Neural cell (in vitro differentiated cells): ENCODE measurements around the gene TSPOAP1. TPM values are rescaled to one million over a fixed set of nuclear protein-coding genes. Genes with fewer than 3 reads are reported as not detected.

Experiments used
- H2AFZ ChIP-seq: fragments of 200-600, 300-800 bp; sonication (generic), shearing (Covaris generic); 2 replicates; pipeline ENCODE4 v1.6.0; 2014; ENCODE audit warnings: low read depth, mild to moderate bottlenecking, antibody characterized with exemption, low read length, moderate library complexity
- H3F3A ChIP-seq: fragments of 200-600 bp; shearing (Covaris generic); 2 replicates; pipeline ENCODE4 v1.6.1; 2016; ENCODE audit warnings: mild to moderate bottlenecking, moderate library complexity, mixed read lengths, antibody characterized with exemption, low read length; ENCODE audit not compliant: insufficient read depth, poor library complexity, severe bottlenecking
- H3K27ac ChIP-seq: fragments of 200-600, 300-800 bp; sonication (generic), shearing (Covaris generic); 2 replicates; pipeline ENCODE4 v1.5.1; 2014; ENCODE audit warnings: mild to moderate bottlenecking, low read length, moderate library complexity
- H3K27me3 ChIP-seq: fragments of 300-800, 200-600 bp; sonication (generic), shearing (Covaris generic); 2 replicates; pipeline ENCODE4 v1.6.0; 2014; ENCODE audit warnings: mild to moderate bottlenecking, low read depth, low read length, moderate library complexity; ENCODE audit not compliant: insufficient read depth
- H3K36me3 ChIP-seq: fragments of 300-800, 200-600 bp; sonication (generic), shearing (Covaris generic); 2 replicates; pipeline ENCODE4 v1.5.1; 2014; ENCODE audit warnings: mild to moderate bottlenecking, antibody characterized with exemption, low read length, moderate library complexity; ENCODE audit not compliant: insufficient read depth
- H3K4me2 ChIP-seq: fragments of 300-800, 200-600 bp; sonication (generic), shearing (Covaris generic); 2 replicates; pipeline ENCODE4 v1.6.0; 2014; ENCODE audit warnings: mild to moderate bottlenecking, low read length
- H3K4me3 ChIP-seq: fragments of 300-800, 200-600 bp; sonication (generic), shearing (Covaris generic); 2 replicates; pipeline ENCODE4 v1.5.1; 2014; ENCODE audit warnings: mild to moderate bottlenecking, low read length, moderate library complexity
- H3K79me2 ChIP-seq: fragments of 200-600 bp; shearing (Covaris generic); replicated peaks from 2 replicates; pipeline ENCODE4 v1.6.0; 2014; ENCODE audit warnings: mild to moderate bottlenecking, low read length, moderate library complexity; ENCODE audit not compliant: insufficient read depth
- H3K9ac ChIP-seq: fragments of 300-800, 200-600 bp; sonication (generic), shearing (Covaris generic); 2 replicates; pipeline ENCODE4 v1.6.1; 2016; ENCODE audit warnings: mild to moderate bottlenecking, low read length, mixed read lengths
- H3K9me2 ChIP-seq: fragments of 200-600 bp; shearing (Covaris generic); 2 replicates; pipeline ENCODE4 v1.6.1; 2016; ENCODE audit warnings: mild to moderate bottlenecking, low read length, mixed read lengths; ENCODE audit not compliant: insufficient read depth
- H3K9me3 ChIP-seq: fragments of 200-600, 300-800 bp; sonication (generic), shearing (Covaris generic); 2 replicates; pipeline ENCODE4 v1.6.1; 2016; ENCODE audit warnings: mild to moderate bottlenecking, mixed run types, low read length, moderate library complexity, mixed read lengths
- H4K20me1 ChIP-seq: fragments of 200-600 bp; shearing (Covaris generic); 2 replicates; pipeline ENCODE4 v1.6.1; 2016; ENCODE audit warnings: mild to moderate bottlenecking, mixed run types; ENCODE audit not compliant: insufficient read depth
- EP300 ChIP-seq: fragments of 450-650 bp; conservative IDR thresholded peaks from 2 replicates; pipeline ENCODE4 v1.6.1; 2014; ENCODE audit warnings: antibody characterized with exemption, mild to moderate bottlenecking, moderate library complexity; ENCODE audit not compliant: poor library complexity, severe bottlenecking
- EZH2 ChIP-seq: fragments of 200-600, 300-800 bp; shearing (Covaris generic), sonication (generic); IDR thresholded peaks from 2 replicates; pipeline ENCODE4 v1.6.1; 2014; ENCODE audit warnings: antibody characterized with exemption, low read length, borderline replicate concordance, mild to moderate bottlenecking; ENCODE audit not compliant: insufficient read depth, poor library complexity, severe bottlenecking
- MXI1 ChIP-seq: fragments of 450-650 bp; conservative IDR thresholded peaks from 2 replicates; pipeline ENCODE4 v1.6.1; 2014; ENCODE audit warnings: antibody characterized with exemption, mild to moderate bottlenecking; ENCODE audit not compliant: poor library complexity, severe bottlenecking
- POLR2AphosphoS5 ChIP-seq: IDR thresholded peaks from 2 replicates; pipeline ENCODE4 v1.6.1; 2012
- RAD21 ChIP-seq: fragments of 450-650 bp; conservative IDR thresholded peaks from 2 replicates; pipeline ENCODE4 v1.6.1; 2014; ENCODE audit warnings: antibody characterized with exemption, mild to moderate bottlenecking, moderate library complexity
- SMC3 ChIP-seq: fragments of 450-650 bp; conservative IDR thresholded peaks from 2 replicates; pipeline ENCODE4 v1.6.1; 2014; ENCODE audit warnings: antibody characterized with exemption, mild to moderate bottlenecking, moderate library complexity; ENCODE audit not compliant: poor library complexity
- TAF1 ChIP-seq: IDR thresholded peaks from 2 replicates; pipeline ENCODE4 v1.6.1; 2012; ENCODE audit warnings: low read depth
- polyA plus RNA-seq: library from polyadenylated mRNA; depleted of rRNA; stranded (reverse); fragments of >200 nt; gene quantifications from 2 replicates; pipeline ENCODE4 v1.2.3, GENCODE V29; 2014
- TF ChIP-seq, protein P1 (sequence below): IDR thresholded peaks from 2 replicates; pipeline ENCODE4 v1.6.1; 2012; ENCODE audit warnings: borderline replicate concordance
- TF ChIP-seq, protein P2 (sequence below): fragments of 450-650 bp; IDR thresholded peaks from 2 replicates; pipeline ENCODE4 v1.5.1; 2014; ENCODE audit warnings: antibody characterized with exemption, mild to moderate bottlenecking, moderate library complexity; ENCODE audit not compliant: poor library complexity, severe bottlenecking

TSPOAP1 gene
- polyA plus RNA-seq, 1 donor from 2014 or later: 103 TPM

DNA sequence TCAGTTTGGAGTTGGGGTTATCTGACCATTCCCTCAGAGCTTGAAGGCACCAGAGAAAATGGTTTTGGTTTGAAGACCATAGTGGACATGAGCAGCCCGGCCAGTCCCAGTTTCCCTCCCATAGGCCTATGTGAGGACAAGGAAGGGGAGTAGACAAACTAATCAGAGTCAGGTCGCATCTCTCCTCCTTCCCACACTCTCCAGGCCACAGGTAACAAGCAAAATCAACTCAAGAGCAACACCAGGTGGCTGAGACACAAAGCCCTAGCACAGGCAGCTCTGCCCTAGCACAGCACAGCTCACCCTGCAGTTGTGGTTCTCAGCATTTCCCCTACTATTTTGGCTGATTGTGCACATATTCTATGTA, 16.2 kb upstream of the TSPOAP1 start:
- Histone ChIP-seq H3K9me2 (no peaks in the 10 kb centered on the region), H2AFZ (no peak overlapping the region), H3F3A (no peaks in the 10 kb centered on the region), H4K20me1 (no peaks in the 10 kb centered on the region), H3K4me2 (no peak overlapping the region), H3K79me2 (no peaks in the 10 kb centered on the region), H3K9ac (no peak overlapping the region), H3K36me3 (peaks cover 8% of the 10 kb centered on the region), H3K9me3 (no peaks in the 10 kb centered on the region), H3K27ac (no peak overlapping the region), H3K27me3 (no peaks in the 10 kb centered on the region), H3K4me3 (no peak overlapping the region)
- TF ChIP-seq TAF1 (no peak), POLR2AphosphoS5 (no peak), RAD21 (no peak), SMC3 (no peak), EP300 (no peak), MXI1 (no peak), EZH2 (no peak)
- TF ChIP-seq, protein P1, sequence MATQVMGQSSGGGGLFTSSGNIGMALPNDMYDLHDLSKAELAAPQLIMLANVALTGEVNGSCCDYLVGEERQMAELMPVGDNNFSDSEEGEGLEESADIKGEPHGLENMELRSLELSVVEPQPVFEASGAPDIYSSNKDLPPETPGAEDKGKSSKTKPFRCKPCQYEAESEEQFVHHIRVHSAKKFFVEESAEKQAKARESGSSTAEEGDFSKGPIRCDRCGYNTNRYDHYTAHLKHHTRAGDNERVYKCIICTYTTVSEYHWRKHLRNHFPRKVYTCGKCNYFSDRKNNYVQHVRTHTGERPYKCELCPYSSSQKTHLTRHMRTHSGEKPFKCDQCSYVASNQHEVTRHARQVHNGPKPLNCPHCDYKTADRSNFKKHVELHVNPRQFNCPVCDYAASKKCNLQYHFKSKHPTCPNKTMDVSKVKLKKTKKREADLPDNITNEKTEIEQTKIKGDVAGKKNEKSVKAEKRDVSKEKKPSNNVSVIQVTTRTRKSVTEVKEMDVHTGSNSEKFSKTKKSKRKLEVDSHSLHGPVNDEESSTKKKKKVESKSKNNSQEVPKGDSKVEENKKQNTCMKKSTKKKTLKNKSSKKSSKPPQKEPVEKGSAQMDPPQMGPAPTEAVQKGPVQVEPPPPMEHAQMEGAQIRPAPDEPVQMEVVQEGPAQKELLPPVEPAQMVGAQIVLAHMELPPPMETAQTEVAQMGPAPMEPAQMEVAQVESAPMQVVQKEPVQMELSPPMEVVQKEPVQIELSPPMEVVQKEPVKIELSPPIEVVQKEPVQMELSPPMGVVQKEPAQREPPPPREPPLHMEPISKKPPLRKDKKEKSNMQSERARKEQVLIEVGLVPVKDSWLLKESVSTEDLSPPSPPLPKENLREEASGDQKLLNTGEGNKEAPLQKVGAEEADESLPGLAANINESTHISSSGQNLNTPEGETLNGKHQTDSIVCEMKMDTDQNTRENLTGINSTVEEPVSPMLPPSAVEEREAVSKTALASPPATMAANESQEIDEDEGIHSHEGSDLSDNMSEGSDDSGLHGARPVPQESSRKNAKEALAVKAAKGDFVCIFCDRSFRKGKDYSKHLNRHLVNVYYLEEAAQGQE: no peak
- TF ChIP-seq, protein P2, sequence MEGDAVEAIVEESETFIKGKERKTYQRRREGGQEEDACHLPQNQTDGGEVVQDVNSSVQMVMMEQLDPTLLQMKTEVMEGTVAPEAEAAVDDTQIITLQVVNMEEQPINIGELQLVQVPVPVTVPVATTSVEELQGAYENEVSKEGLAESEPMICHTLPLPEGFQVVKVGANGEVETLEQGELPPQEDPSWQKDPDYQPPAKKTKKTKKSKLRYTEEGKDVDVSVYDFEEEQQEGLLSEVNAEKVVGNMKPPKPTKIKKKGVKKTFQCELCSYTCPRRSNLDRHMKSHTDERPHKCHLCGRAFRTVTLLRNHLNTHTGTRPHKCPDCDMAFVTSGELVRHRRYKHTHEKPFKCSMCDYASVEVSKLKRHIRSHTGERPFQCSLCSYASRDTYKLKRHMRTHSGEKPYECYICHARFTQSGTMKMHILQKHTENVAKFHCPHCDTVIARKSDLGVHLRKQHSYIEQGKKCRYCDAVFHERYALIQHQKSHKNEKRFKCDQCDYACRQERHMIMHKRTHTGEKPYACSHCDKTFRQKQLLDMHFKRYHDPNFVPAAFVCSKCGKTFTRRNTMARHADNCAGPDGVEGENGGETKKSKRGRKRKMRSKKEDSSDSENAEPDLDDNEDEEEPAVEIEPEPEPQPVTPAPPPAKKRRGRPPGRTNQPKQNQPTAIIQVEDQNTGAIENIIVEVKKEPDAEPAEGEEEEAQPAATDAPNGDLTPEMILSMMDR: no peak

DNA sequence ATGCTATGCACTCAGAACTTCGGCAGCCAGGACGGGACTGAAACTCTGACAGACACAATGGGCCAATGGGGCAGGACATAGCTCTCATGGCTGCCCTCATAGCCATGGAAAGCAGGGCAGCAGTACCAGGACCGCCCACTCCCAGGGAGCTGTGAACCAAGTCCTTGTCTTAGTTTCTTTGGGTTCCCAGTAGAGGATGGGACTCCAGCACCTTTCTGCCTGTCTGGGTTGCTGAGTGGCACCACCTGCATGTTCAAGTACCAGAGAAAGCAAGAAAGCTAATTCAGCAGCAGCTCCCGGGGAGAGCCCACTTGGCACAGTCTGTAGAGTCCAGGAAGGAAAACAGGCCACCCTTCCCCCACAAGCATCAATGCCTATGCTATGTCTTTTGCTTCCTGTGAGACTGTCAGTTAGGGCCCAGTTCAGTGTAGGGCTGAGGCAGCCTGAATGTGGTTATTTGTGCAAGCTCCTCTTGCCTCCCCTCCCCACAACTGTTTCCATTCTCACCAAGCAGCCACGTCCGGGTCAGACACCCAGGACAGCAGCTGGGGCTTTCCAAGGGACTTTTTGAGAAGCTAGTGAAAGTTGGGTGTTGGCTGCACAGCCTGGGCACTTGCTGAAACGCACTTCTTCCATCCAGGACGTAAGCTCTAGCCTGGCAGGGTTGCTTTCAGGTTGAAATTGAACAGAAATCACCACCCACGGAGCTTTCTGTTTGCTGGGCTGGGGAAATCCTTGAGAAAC, 15.6 kb upstream of the TSPOAP1 start:
- no peaks in the 10 kb centered on the region for H4K20me1 ChIP-seq
- H3K4me3 ChIP-seq: no peak overlapping the region
- H3K9me3 ChIP-seq: no peaks in the 10 kb centered on the region
- H3K36me3 ChIP-seq: peaks cover 8% of the 10 kb centered on the region
- H3K27ac ChIP-seq: no peak overlapping the region
- no peak overlapping the region for H3K9ac ChIP-seq
- no peaks in the 10 kb centered on the region for H3F3A ChIP-seq
- H2AFZ ChIP-seq: no peak overlapping the region
- no peaks in the 10 kb centered on the region for H3K79me2 ChIP-seq
- no peaks in the 10 kb centered on the region for H3K27me3 ChIP-seq
- TF ChIP-seq MXI1: no peak
- TF ChIP-seq SMC3: no peak
- TF ChIP-seq, protein P2: no peak
- TF ChIP-seq POLR2AphosphoS5: no peak
- TF ChIP-seq EP300: no peak
- no peak for TF ChIP-seq EZH2
- no peak for TF ChIP-seq TAF1
- TF ChIP-seq, protein P1: no peak
- TF ChIP-seq RAD21: no peak
- H3K9me2 ChIP-seq: no peaks in the 10 kb centered on the region
- no peak overlapping the region for H3K4me2 ChIP-seq
